Endothelial cell of umbilical vein (primary cell): ENCODE data around the gene SIAH3. TPM values are rescaled to one million over a fixed set of nuclear protein-coding genes. Genes with fewer than 3 reads are reported as not detected.

Experiments
- BruUV-seq: library from RNA; stranded (reverse); fragments of 400-500 nt; replicated peaks from 2 replicates; lab custom pipeline; 2021; lab: Mats Ljungman, UMichigan
- CTCF ChIA-PET: fragments of 300-600, 350-600 bp; sonication (Branson Sonifier 250); formaldehyde crosslinking; loops from one replicate; lab custom pipeline; 2021; ENCODE audit warnings: antibody characterized with exemption, inconsistent platforms; lab: Charles Lee
- POLR2A ChIA-PET: fragments of 300-600, 350-600 bp; sonication (Branson Sonifier 250); formaldehyde crosslinking; loops from one replicate; lab custom pipeline; 2021; ENCODE audit warnings: antibody characterized with exemption, inconsistent platforms; lab: Charles Lee
- DNase-seq: peaks from one replicate; pipeline ENCODE4 v3.0.0-alpha.2; 2011; ENCODE audit warnings: low read depth, low spot score
- FAIRE-seq: peaks from 2 replicates; lab custom pipeline; 2011; peaks lifted over from hg19 to GRCh38; lab: Jason Lieb, UNC
- H2AFZ ChIP-seq: 2 replicates; pipeline ENCODE4 v1.6.0; 2012; ENCODE audit warnings: low read depth, low read length, control low read depth, inconsistent platforms
- H3K27ac ChIP-seq: 2 replicates; pipeline ENCODE4 v1.5.1; 2011; ENCODE audit warnings: low read depth, mild to moderate bottlenecking, control low read depth, low read length, moderate library complexity; ENCODE audit not compliant: insufficient read depth
- H3K27me3 ChIP-seq, 2 experiments: 2 replicates each; pipeline versions ENCODE4 v1.6.0 to v1.6.1; 2011; ENCODE audit warnings: low read length in 2 of 2, mixed read lengths in 1 of 2; ENCODE audit not compliant: control insufficient read depth in 2 of 2, insufficient read depth in 2 of 2
- H3K36me3 ChIP-seq, 2 experiments: 2 replicates in 1 of 2; 3 replicates in 1 of 2; pipeline ENCODE4 v1.5.1; 2011; ENCODE audit warnings: low read length in 2 of 2, mild to moderate bottlenecking in 1 of 2, moderate library complexity in 1 of 2; ENCODE audit not compliant: control insufficient read depth in 2 of 2, insufficient read depth in 2 of 2; ENCODE audit errors: extremely low read depth in 1 of 2
- H3K4me1 ChIP-seq: 3 replicates; pipeline ENCODE4 v1.5.1; 2011; ENCODE audit warnings: mild to moderate bottlenecking, low read length; ENCODE audit not compliant: control insufficient read depth, insufficient read depth; ENCODE audit errors: extremely low read depth
- H3K4me2 ChIP-seq: 2 replicates; pipeline ENCODE4 v1.6.1; 2011; ENCODE audit warnings: low read length, control low read depth, mixed read lengths; ENCODE audit not compliant: insufficient read depth
- H3K4me3 ChIP-seq, 3 experiments: fragments of 200-600 bp in 1 of 3; sonication (generic), shearing (Covaris generic) in 1 of 3; replicated peaks in 1 of 3; 2 replicates each; pipeline ENCODE4 v1.5.1; 2011 to 2016; ENCODE audit warnings: control low read depth in 3 of 3, low read length in 3 of 3, mild to moderate bottlenecking in 2 of 3, inconsistent platforms in 1 of 3, low read depth in 1 of 3, moderate library complexity in 1 of 3; ENCODE audit not compliant: insufficient read depth in 1 of 3
- H3K79me2 ChIP-seq: 2 replicates; pipeline ENCODE4 v1.6.0; 2012; ENCODE audit warnings: low read length, inconsistent platforms; ENCODE audit not compliant: control insufficient read depth, insufficient read depth
- H3K9ac ChIP-seq: replicated peaks from 2 replicates; pipeline ENCODE3; 2011; ENCODE audit warnings: low read length, control low read depth; ENCODE audit not compliant: insufficient read depth; ENCODE audit errors: extremely low read depth
- H3K9me1 ChIP-seq: replicated peaks from 3 replicates; pipeline ENCODE4 v1.6.0; 2011; ENCODE audit warnings: mild to moderate bottlenecking, low read length; ENCODE audit not compliant: control insufficient read depth, insufficient read depth; ENCODE audit errors: extremely low read depth
- H3K9me3 ChIP-seq: replicated peaks from 2 replicates; pipeline ENCODE4 v1.5.1; 2012; ENCODE audit warnings: low read length, inconsistent platforms; ENCODE audit not compliant: control insufficient read depth, insufficient read depth
- H4K20me1 ChIP-seq: replicated peaks from 2 replicates; pipeline ENCODE3; 2011; ENCODE audit warnings: mild to moderate bottlenecking, low read length; ENCODE audit not compliant: control insufficient read depth, insufficient read depth; ENCODE audit errors: extremely low read depth
- EZH2 ChIP-seq: IDR thresholded peaks from 2 replicates; pipeline ENCODE4 v1.6.1; 2012; ENCODE audit warnings: borderline replicate concordance, low read depth, mild to moderate bottlenecking, moderate library complexity, low read length, inconsistent platforms; ENCODE audit not compliant: severe bottlenecking
- FOS ChIP-seq: IDR thresholded peaks from 2 replicates; pipeline ENCODE4 v1.6.1; 2011; ENCODE audit warnings: mild to moderate bottlenecking, low read length, moderate library complexity, borderline replicate concordance; ENCODE audit not compliant: insufficient read depth
- GATA2 ChIP-seq: IDR thresholded peaks from 2 replicates; pipeline ENCODE4 v1.7.0; 2011; ENCODE audit warnings: low read depth, mild to moderate bottlenecking, moderate library complexity, mixed read lengths, low read length; ENCODE audit not compliant: insufficient read length, insufficient read depth
- JUN ChIP-seq: IDR thresholded peaks from 2 replicates; pipeline ENCODE4 v1.6.1; 2011; ENCODE audit warnings: borderline replicate concordance, low read depth; ENCODE audit not compliant: insufficient read length, insufficient read depth
- MAX ChIP-seq: IDR thresholded peaks from 2 replicates; pipeline ENCODE4 v1.6.1; 2011; ENCODE audit not compliant: insufficient read depth, insufficient read length
- MYC ChIP-seq: IDR thresholded peaks from one replicate; pipeline ENCODE4 v1.6.1; 2011; ENCODE audit warnings: mild to moderate bottlenecking, low read depth, low read length
- POLR2A ChIP-seq: IDR thresholded peaks from 2 replicates; pipeline ENCODE4 v1.6.1; 2012; ENCODE audit warnings: low read depth, mild to moderate bottlenecking, control low read depth, low read length
- POLR2AphosphoS5 ChIP-seq: IDR thresholded peaks from 2 replicates; pipeline ENCODE4 v1.6.1; 2012; ENCODE audit warnings: low read depth, mild to moderate bottlenecking, control low read depth, low read length, moderate library complexity; ENCODE audit not compliant: insufficient read depth
- dilution Hi-C: fragments of 300-500 bp; cut with MboI; formaldehyde crosslinking; loops from one replicate; pipeline ENCODE4 v1.15.0; 2019; ENCODE audit warnings: low sequenced_read_pairs; ENCODE audit not compliant: extremely low pct_ligation_motif_present
- intact Hi-C: fragments of 100-400 bp; cut with micrococcal nuclease; formaldehyde crosslinking; loops from one replicate; pipeline ENCODE4 v1.10.0; 2022
- polyA plus RNA-seq, 4 experiments: library from polyadenylated mRNA; depleted of rRNA in 3 of 4; stranded (reverse) in 3 of 4; unstranded in 1 of 4; fragments of >200 nt; gene quantifications; 2 replicates each; pipeline versions ENCODE4 v1.2.1 to v1.2.3, GENCODE V29; 2011 to 2012; ENCODE audit warnings: missing spikeins in 1 of 4
- total RNA-seq: library from RNA; stranded (reverse); gene quantifications from 2 replicates; pipeline ENCODE4 v1.2.3, GENCODE V29; 2021
- TF ChIP-seq, protein P1 (sequence below), 2 donors: IDR thresholded peaks; 1 replicate in 1 of 2; 2 replicates in 1 of 2; pipeline ENCODE4 v1.5.1; 2011; ENCODE audit warnings: low read length in 2 of 2, mild to moderate bottlenecking in 2 of 2, moderate library complexity in 2 of 2, control low read depth in 1 of 2, inconsistent platforms in 1 of 2, low read depth in 1 of 2; ENCODE audit not compliant: insufficient read depth in 1 of 2; ENCODE audit errors: extremely low read depth in 1 of 2

The SIAH3 gene
- total and polyA plus RNA-seq, 2 donors (not counting 3 experiments of a cell fraction or from before 2014, with no cell fraction given): 0.03 TPM; not detected in 1

DNA sequence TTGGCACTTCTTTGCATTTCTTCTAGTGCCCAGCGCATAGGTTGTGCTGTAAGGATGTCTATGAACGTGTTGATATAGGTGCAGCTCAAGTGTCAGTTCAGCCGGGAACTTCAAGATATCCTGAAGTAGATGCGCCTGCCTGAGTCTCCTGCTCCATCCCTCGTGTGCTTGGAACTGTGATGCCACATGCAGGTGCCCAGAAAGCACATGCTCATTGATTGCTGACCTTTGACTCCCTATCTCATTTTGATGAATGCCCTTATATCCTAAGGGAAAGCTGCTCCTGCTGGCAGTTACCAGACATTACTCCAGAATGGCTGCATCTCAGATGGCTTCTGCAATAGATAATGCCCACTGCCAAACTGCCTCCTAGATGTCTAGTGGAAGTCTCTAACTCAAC lies 108.6 kb downstream of the SIAH3 start:
- Histone ChIP-seq H3K27ac (no peak overlapping the region), H4K20me1 (no peaks in the 10 kb centered on the region), H3K36me3 (no peaks in the 10 kb centered on the region), H3K9me1 (no peaks in the 10 kb centered on the region), H3K4me3 (no peak overlapping the region), H3K4me1 (no peaks in the 10 kb centered on the region), H3K79me2 (no peaks in the 10 kb centered on the region), H3K27me3 (no peaks in the 10 kb centered on the region), H3K9me3 (no peaks in the 10 kb centered on the region), H3K4me2 (no peak overlapping the region), H3K9ac (no peak overlapping the region), H2AFZ (no peak overlapping the region)
- ChIA-PET POLR2A (no interaction called here), CTCF (no interaction called here)
- dilution Hi-C loops: no loop called here
- DNase-seq (no peak), FAIRE-seq (no peak)
- intact Hi-C loops: no loop called here
- no peak for TF ChIP-seq GATA2
- TF ChIP-seq MAX: no peak
- TF ChIP-seq MYC: no peak
- TF ChIP-seq, protein P1, sequence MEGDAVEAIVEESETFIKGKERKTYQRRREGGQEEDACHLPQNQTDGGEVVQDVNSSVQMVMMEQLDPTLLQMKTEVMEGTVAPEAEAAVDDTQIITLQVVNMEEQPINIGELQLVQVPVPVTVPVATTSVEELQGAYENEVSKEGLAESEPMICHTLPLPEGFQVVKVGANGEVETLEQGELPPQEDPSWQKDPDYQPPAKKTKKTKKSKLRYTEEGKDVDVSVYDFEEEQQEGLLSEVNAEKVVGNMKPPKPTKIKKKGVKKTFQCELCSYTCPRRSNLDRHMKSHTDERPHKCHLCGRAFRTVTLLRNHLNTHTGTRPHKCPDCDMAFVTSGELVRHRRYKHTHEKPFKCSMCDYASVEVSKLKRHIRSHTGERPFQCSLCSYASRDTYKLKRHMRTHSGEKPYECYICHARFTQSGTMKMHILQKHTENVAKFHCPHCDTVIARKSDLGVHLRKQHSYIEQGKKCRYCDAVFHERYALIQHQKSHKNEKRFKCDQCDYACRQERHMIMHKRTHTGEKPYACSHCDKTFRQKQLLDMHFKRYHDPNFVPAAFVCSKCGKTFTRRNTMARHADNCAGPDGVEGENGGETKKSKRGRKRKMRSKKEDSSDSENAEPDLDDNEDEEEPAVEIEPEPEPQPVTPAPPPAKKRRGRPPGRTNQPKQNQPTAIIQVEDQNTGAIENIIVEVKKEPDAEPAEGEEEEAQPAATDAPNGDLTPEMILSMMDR (IDR thresholded peaks at IDR 0.05; ENCODE audit: extremely low read depth in 1 of 2, insufficient read depth in 1 of 2, low read depth in 1 of 2, low read length in 2 of 2): no peak
- no peak for TF ChIP-seq EZH2
- TF ChIP-seq POLR2AphosphoS5: no peak
- TF ChIP-seq JUN: no peak
- no peak for TF ChIP-seq FOS
- no peak for TF ChIP-seq POLR2A
- BruUV-seq: no TSS peak
